ENCODE measurements around the gene IL15RA.

GRCh38 chr10:5992398-5992797, 15.1 kb upstream of the IL15RA start:
- TF ChIP-seq CTCF (IDR thresholded peaks at IDR 0.05; ENCODE audit: insufficient read depth, low read depth, low read length) (no peak), EZH2 (IDR thresholded peaks at IDR 0.05; ENCODE audit: insufficient read depth, low read length) (no peak)
